Activated CD4-positive, alpha-beta memory T cell treated with anti-CD3 and anti-CD28 coated beads for 36 hours (primary cell): ENCODE measurements around the gene FOXL2NB. TPM values are rescaled to one million over a fixed set of nuclear protein-coding genes. Genes with fewer than 3 reads are reported as not detected.
"Not testable (repeated sequence)": the region's sequence is repeated elsewhere in the genome, so short reads cannot be mapped to it uniquely, and the experiment has no call there.

Experiments
- CTCF ChIA-PET: fragments of 350-600 bp; sonication (Branson Sonifier 250); formaldehyde crosslinking; loops from one replicate; lab custom pipeline; 2021; ENCODE audit warnings: antibody characterized with exemption, inconsistent platforms; lab: Charles Lee
- POLR2A ChIA-PET: fragments of 350-600 bp; sonication (Branson Sonifier 250); formaldehyde crosslinking; loops from one replicate; lab custom pipeline; 2021; ENCODE audit warnings: antibody characterized with exemption; lab: Charles Lee
- DNase-seq: peaks from one replicate; pipeline ENCODE4 v3.0.0-alpha.2; 2020
- H3K27ac Mint-ChIP-seq: one replicate; pipeline ENCODE4 v1.8.0; 2021; ENCODE audit warnings: mixed read lengths
- H3K27me3 Mint-ChIP-seq: one replicate; pipeline ENCODE4 v1.8.0; 2021; ENCODE audit warnings: mixed read lengths
- H3K36me3 Mint-ChIP-seq: one replicate; pipeline ENCODE4 v1.8.0; 2021; ENCODE audit warnings: mixed read lengths
- H3K4me1 Mint-ChIP-seq: one replicate; pipeline ENCODE4 v1.8.0; 2021; ENCODE audit warnings: low read depth, mixed read lengths
- H3K4me3 Mint-ChIP-seq: one replicate; pipeline ENCODE4 v1.8.0; 2021; ENCODE audit warnings: mild to moderate bottlenecking, mixed read lengths
- H3K9me3 Mint-ChIP-seq: one replicate; pipeline ENCODE4 v1.8.0; 2021; ENCODE audit warnings: mixed read lengths
- intact Hi-C: fragments of 100-400 bp; cut with micrococcal nuclease; formaldehyde crosslinking; loops from one replicate; pipeline ENCODE4 v1.15.1; 2023
- total RNA-seq, 2 experiments: library from RNA; stranded (reverse); gene quantifications; one replicate each; pipeline ENCODE4 v1.2.3, GENCODE V29; 2021

FOXL2NB gene
- total RNA-seq, 2 experiments from 2014 or later, result not detected

DNA sequence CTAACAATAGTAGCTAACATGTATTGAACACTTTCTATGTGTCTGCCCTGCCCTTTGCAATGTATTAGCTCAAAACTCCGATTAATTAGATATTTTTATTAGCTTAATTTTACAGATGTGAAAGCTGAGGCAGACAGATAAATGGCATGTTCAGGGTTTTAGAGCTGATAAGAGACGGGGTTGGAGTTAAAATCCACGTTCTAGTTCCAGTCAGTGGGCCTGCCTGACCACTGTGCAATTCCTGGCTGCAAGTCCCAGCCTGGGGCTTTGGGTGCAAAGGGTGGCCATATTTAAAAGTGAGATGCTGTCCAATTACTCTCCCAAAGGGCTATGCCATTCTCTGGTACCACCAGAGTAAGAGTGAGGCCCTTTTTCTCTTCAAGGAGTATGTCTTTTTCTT lies 33.3 kb upstream of the FOXL2NB start:
- CTCF ChIA-PET, result interaction anchor here (0.6 to 10.5 kb wide), 6 partner anchors 12 to 400 kb away, joined by 3 to 232 read pairs (median 19); partner anchors contain the start of gene CEP70
- Mint-ChIP-seq H3K36me3 (no peaks in the 10 kb centered on the region), H3K4me3 (no peak overlapping the region), H3K9me3 (no peaks in the 10 kb centered on the region), H3K27ac (no peak overlapping the region), H3K27me3 (no peaks in the 10 kb centered on the region), H3K4me1 (peaks cover 5% of the 10 kb centered on the region)
- intact Hi-C loops, result no loop called here
- POLR2A ChIA-PET, result no interaction called here
- DNase-seq, result no peak

DNA sequence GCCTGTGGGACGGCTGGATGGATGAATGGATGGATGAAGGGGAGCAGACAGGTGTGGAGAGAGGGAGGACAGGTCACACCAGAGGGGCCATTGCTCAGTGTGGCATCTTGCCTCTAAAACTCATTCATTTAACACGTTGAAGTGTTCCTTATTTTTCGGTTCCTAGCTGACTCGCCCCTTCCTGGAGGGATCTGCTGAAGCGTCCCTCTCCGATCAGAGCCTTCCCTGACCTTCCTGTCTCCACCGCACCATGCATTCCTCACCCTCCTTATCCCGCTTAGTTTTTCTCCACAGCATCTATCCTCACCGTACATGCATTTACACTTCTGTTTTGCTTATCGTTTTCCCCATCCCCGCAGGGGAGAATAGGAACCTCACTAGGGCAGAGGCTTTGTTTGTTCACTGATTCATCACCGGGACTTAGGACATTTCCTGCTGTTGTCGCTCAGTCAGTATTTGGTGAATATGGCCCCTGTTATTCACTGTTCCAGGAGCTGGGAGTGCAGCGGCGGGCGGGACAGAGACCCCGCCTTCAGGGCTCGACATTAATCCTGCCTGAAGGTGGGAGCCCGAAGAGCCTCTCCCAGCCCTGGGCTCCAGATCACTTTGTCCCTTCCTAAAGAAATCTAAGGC lies 32.0 kb upstream of the FOXL2NB start:
- Mint-ChIP-seq H3K27ac (no peak overlapping the region), H3K9me3 (no peaks in the 10 kb centered on the region), H3K4me1 (peaks cover 5% of the 10 kb centered on the region), H3K27me3 (no peaks in the 10 kb centered on the region), H3K4me3 (peak overlapping the region; percentile 78), H3K36me3 (no peaks in the 10 kb centered on the region)
- intact Hi-C loops, result loop anchor here (1.0 to 5.0 kb wide), 5 partner anchors 82 to 733 kb away; no protein-coding TSS in a partner anchor
- ChIA-PET CTCF (interaction anchor here (0.6 to 10.5 kb wide), 98 partner anchors 7 to 1841 kb away, joined by 3 to 245 read pairs (median 5); partner anchors contain the start of genes ARMC8, CEP70, ESYT3 and FAIM), POLR2A (interaction anchor here (1.0 to 1.7 kb wide), 4 partner anchors 80 to 321 kb away, joined by 4 to 7 read pairs (median 6); partner anchors contain the start of gene CEP70)
- DNase-seq, result no peak

DNA sequence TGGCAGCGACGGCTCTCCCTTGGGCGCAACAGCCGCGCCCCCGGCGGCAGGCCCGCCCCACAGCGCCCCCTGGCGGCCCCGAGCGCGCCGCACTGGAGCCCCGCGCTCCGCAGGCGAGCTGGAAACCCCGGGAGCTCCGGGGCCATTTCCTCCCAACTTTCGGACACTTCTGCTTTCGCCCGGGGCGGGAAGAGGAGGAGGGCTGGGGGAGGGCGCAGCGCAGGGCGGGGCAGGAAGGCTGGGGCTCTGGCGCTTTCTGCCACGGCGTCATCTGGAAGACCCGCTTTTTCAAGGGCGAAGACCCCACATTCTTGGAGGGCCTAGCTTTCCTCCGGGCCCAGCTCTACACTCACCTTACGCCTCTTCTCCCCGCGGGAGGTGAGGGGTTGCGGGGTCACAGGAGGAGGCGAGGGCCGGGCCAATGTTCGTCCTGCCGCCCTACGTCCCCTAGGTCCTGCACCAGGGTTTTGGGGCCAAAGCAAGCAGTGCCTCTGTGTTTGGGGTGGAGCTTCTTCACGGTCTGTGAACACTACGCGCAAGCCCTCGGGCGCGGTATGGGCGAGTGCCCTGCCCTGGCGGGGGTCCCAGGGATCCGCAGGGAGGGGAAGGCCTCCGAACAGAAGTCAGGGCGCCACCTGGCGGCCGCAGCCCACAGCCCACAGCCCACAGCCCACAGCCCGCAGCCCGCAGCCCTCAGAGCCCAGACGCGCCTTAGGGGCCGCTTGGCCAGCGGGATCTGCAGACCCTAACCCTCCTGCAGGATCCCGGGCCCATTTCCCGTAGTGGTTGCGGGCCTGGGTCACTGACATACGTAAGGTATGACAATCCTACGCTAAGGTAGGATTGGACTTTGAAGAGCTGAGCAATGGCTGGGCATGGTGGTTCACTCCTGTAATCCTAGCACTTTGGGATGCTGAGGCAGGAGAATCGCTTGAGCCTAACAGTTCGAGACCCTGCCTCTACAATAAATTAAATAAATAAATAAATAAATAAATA lies 31.2 kb upstream of the FOXL2NB start:
- ChIA-PET CTCF (interaction anchor here (0.5 to 10.5 kb wide), 113 partner anchors 8 to 847 kb away, joined by 3 to 245 read pairs (median 5); partner anchors contain the start of genes ARMC8, CEP70, ESYT3 and FAIM), POLR2A (interaction anchor here (1.0 to 1.7 kb wide), 4 partner anchors 80 to 322 kb away, joined by 4 to 7 read pairs (median 6); partner anchors contain the start of gene CEP70)
- DNase-seq, result peak; percentile 88
- no peak overlapping the region for H3K27ac Mint-ChIP-seq
- H3K4me3 Mint-ChIP-seq, result peak overlapping the region; percentile 78
- H3K9me3 Mint-ChIP-seq, result no peaks in the 10 kb centered on the region
- no peaks in the 10 kb centered on the region for H3K36me3 Mint-ChIP-seq
- intact Hi-C loops, result loop anchor here (1.0 to 5.0 kb wide), 6 partner anchors 82 to 734 kb away; partner anchors contain the start of gene CEP70
- no peaks in the 10 kb centered on the region for H3K27me3 Mint-ChIP-seq
- peaks cover 5% of the 10 kb centered on the region for H3K4me1 Mint-ChIP-seq

DNA sequence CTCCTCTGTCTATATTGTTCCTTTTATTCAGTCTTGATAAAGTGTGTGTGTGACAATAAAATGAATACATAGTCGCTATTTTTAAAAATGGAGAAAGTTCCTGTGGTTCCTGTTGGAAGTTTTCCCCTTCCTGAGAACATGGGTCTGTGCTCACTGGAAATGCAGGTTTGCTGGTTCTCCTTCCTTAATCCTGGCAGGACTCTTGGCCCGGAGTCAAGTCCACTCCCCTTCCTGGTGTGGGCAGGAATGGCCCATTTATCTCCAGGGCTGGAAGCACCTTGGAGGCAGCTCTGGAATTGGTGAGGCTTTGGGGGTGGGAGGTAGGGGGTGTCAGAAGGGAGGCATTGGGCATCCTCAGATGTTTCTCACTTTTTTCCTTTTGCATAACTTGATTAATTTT lies 30.2 kb upstream of the FOXL2NB start:
- Mint-ChIP-seq H3K36me3 (no peaks in the 10 kb centered on the region), H3K27ac (no peak overlapping the region), H3K9me3 (no peaks in the 10 kb centered on the region), H3K4me1 (peaks cover 5% of the 10 kb centered on the region), H3K4me3 (no peak overlapping the region), H3K27me3 (no peaks in the 10 kb centered on the region)
- intact Hi-C loops, result loop anchor here (1.0 to 5.0 kb wide), 3 partner anchors 155 to 735 kb away; partner anchors contain the start of gene CEP70
- POLR2A ChIA-PET, result interaction anchor here (0.6 to 1.7 kb wide), 2 partner anchors 19 to 321 kb away, joined by 3 to 7 read pairs; no protein-coding TSS in a partner anchor
- DNase-seq, result no peak
- CTCF ChIA-PET, result interaction anchor here (0.7 to 10.5 kb wide), 45 partner anchors 9 to 848 kb away, joined by 3 to 245 read pairs (median 7); partner anchors contain the start of genes CEP70 and PIK3CB

DNA sequence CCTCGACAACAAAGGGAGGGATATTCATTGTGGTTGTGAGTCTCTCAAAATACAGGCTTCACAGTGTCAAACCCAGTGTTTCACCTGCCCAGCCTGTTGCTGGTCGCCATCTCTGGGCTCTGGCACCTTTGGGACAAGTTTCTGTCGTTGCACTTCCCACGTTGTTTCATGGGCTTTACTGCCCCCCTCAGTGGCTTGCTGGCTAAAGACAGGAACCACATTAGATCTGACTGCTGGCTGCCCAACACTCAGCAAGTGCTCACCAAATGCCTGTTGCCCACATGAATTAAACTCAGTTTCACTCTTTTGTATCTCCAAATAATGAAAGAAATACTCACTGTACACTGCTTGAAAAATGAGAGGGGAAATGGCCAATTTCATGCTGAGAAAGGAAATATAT lies 27.7 kb upstream of the FOXL2NB start:
- ChIA-PET POLR2A (no interaction called here), CTCF (interaction anchor here (0.6 to 10.8 kb wide), 6 partner anchors 16 to 502 kb away, joined by 3 to 171 read pairs (median 9); partner anchors contain the start of gene CEP70)
- Mint-ChIP-seq H3K4me1 (peaks cover 5% of the 10 kb centered on the region), H3K36me3 (no peaks in the 10 kb centered on the region), H3K9me3 (no peaks in the 10 kb centered on the region), H3K4me3 (no peak overlapping the region), H3K27ac (no peak overlapping the region), H3K27me3 (peaks cover 2% of the 10 kb centered on the region)
- intact Hi-C loops, result loop anchor here (5.0 kb wide), 2 partner anchors 157 to 737 kb away; no protein-coding TSS in a partner anchor
- no peak for DNase-seq

DNA sequence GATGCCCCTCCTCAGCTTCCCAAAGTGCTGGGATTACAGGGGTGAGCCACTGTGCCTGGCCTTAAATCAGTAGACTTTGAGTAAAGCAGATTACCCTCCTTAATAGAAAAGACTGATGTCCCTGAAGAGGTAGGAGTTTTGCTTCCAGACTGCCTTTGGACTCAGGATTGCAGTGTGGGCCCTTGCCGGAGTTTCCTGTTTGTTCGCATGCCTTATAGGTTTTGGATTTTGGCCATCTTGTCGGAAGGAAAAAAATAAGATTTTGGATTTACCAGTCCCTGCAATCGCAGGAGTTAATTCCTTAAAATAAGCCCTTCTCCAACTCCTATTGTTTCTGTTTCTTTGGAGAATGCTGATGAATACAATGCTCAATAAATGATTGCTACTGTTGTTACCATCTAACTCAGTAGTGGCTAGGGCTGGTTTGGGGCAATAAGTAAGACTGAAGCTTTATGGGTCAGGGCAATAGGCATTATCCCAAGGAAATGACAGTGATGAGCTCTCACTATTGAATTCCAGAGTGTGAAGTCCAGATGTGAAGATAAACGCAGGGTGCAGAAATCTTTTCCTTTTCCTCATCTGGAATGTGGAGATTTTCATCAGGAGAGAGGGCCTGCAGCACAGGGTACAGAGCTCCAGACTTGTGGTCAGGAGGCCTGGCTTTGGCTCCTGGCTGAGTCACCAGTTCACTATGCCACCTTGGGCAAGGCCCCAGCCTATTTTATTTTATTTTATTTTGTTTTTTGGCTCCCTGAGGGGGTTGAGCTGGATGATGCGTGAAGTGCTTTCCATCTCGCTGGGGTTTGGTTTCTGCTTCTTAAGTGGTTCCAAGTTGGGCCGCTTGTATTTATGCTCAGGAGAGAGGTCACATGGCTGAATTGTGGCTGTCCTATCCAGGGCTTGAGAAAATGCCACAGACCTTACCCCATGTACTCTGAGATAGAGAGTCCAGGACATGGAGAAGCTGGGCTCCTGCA lies 25.4 kb upstream of the FOXL2NB start:
- no peak for DNase-seq
- intact Hi-C loops, result loop anchor here (2.0 kb wide), 2 partner anchors 223 to 443 kb away; no protein-coding TSS in a partner anchor
- POLR2A ChIA-PET, result no interaction called here
- CTCF ChIA-PET, result interaction anchor here (0.7 to 10.8 kb wide), 8 partner anchors 9 to 505 kb away, joined by 3 to 171 read pairs (median 35); partner anchors contain the start of gene CEP70
- Mint-ChIP-seq H3K27me3 (peaks cover 2% of the 10 kb centered on the region), H3K4me1 (no peaks in the 10 kb centered on the region), H3K36me3 (no peaks in the 10 kb centered on the region), H3K9me3 (no peaks in the 10 kb centered on the region), H3K4me3 (no peak overlapping the region), H3K27ac (no peak overlapping the region)

DNA sequence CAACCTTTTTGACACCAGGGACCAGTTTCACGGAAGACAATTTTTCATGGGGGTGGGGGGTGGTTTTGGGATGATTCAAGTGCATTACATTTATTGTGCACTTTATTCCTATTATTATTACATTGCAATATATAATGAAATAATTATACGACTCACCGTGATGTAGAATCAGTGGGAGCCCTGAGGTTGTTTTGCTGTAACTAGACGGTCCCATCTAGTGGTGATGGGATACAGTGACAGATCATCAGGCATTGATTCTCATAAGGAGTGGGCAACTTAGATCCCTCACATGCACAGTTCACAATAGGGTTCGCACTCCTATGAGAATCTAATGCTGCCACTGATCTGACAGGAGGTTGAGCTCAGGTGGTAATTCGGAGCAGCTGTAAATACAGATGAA lies 24.6 kb upstream of the FOXL2NB start:
- CTCF ChIA-PET, result interaction anchor here (1.0 to 10.8 kb wide), 22 partner anchors 10 to 505 kb away, joined by 3 to 171 read pairs (median 6); partner anchors contain the start of gene CEP70
- intact Hi-C loops, result loop anchor here (2.0 kb wide), 2 partner anchors 224 to 444 kb away; no protein-coding TSS in a partner anchor
- H3K4me3 Mint-ChIP-seq, H3K4me1 Mint-ChIP-seq, H3K27ac Mint-ChIP-seq, POLR2A ChIA-PET, H3K36me3 Mint-ChIP-seq, H3K27me3 Mint-ChIP-seq, DNase-seq, H3K9me3 Mint-ChIP-seq: not testable (repeated sequence)

DNA sequence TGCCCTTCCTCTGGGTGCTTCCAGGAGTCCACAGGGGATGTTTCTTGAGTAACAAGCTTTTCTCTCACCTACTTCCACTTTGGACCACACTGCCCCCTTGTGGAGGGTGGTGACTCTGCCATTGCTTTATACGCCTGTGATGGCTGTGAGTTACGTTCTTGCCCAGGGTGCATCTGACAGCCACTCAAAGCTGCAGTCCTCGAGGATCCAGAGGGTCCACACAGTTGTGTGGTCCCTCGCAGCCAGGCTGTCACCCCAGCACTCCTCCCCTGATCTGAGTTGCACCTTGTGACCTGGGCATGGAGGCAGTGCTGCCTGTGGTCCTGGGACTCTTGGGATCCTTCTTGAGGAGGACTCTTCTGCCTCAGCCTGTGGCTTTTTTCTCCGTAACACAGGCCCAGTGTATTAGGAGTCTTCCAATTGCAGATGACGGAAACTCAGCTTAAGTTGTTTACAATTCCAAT lies 23.5 kb upstream of the FOXL2NB start:
- no peak overlapping the region for H3K4me3 Mint-ChIP-seq
- ChIA-PET CTCF (interaction anchor here (0.6 to 10.8 kb wide), 69 partner anchors 11 to 807 kb away, joined by 3 to 171 read pairs (median 4); partner anchors contain the start of genes CEP70, FOXL2, FOXL2NB and PIK3CB), POLR2A (interaction anchor here (0.6 to 1.0 kb wide), 2 partner anchors 99 to 329 kb away, joined by 3 to 4 read pairs; no protein-coding TSS in a partner anchor)
- no peaks in the 10 kb centered on the region for H3K4me1 Mint-ChIP-seq
- no peaks in the 10 kb centered on the region for H3K9me3 Mint-ChIP-seq
- DNase-seq, result peak; percentile 89
- intact Hi-C loops, result loop anchor here (1.0 to 2.0 kb wide), 4 partner anchors 225 to 506 kb away; partner anchors contain the start of gene CEP70
- H3K27ac Mint-ChIP-seq, result no peak overlapping the region
- no peaks in the 10 kb centered on the region for H3K36me3 Mint-ChIP-seq
- peaks cover 2% of the 10 kb centered on the region for H3K27me3 Mint-ChIP-seq

DNA sequence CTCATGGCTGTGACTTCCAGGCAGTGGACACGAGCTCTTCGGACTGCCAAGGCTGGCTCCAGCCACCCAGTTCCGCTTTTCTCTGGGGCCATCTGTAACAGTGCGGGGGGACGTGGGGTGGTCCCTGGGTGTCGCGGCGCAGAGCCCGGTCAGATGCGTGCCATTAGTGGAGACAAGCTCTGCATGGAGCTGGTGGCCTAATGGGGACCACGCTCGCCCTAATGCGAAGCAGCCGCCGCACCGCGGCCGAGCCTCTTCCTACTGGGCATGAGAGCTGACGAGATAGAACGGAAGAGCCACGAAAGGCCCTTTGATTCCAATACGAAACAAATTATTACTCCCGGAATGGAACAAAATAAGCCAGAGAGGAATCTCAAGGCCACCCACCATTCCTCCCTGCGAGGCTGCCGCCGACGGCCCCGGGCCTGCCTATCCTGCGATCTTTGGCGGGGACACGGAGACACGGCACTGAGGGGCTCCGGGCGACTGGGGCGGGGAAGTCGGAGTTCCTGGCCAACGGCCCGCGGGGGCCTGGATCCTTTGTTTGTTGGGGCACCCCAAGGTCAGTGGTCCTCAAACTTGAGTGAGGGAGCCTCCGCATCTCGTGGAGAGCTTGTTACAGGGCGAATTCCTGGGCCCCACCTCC lies 18.2 kb upstream of the FOXL2NB start:
- intact Hi-C loops, result no loop called here
- H3K4me1 Mint-ChIP-seq, result no peaks in the 10 kb centered on the region
- peaks cover 11% of the 10 kb centered on the region for H3K27me3 Mint-ChIP-seq
- H3K27ac Mint-ChIP-seq, result no peak overlapping the region
- H3K9me3 Mint-ChIP-seq, result no peaks in the 10 kb centered on the region
- ChIA-PET POLR2A (no interaction called here), CTCF (interaction anchor here (0.6 to 10.8 kb wide), 4 partner anchors 6 to 335 kb away, joined by 3 to 171 read pairs (median 67); partner anchors contain the start of gene CEP70)
- no peak overlapping the region for H3K4me3 Mint-ChIP-seq
- no peaks in the 10 kb centered on the region for H3K36me3 Mint-ChIP-seq
- DNase-seq, result no peak
